Type B pancreatic cell (in vitro differentiated cells): ENCODE data around the gene DPF3. TPM values are rescaled to one million over a fixed set of nuclear protein-coding genes. Genes with fewer than 3 reads are reported as not detected.
A peak's percentile ranks its signal among the peaks of the same experiment; 100 is the strongest.

Experiments used
- DNase-seq: peaks from one replicate; pipeline ENCODE4 v3.0.0; 2021; ENCODE audit warnings: mixed read lengths; ENCODE audit not compliant: unreplicated experiment; ENCODE audit errors: extremely low spot score
- H3K27ac Mint-ChIP-seq: 2 replicates; pipeline ENCODE4 v1.8.0; 2021; ENCODE audit warnings: mild to moderate bottlenecking, mixed read lengths
- H3K27me3 Mint-ChIP-seq: 2 replicates; pipeline ENCODE4 v1.8.0; 2021; ENCODE audit warnings: mixed read lengths
- H3K36me3 Mint-ChIP-seq: 2 replicates; pipeline ENCODE4 v1.8.0; 2021; ENCODE audit warnings: mixed read lengths
- H3K4me1 Mint-ChIP-seq: one replicate; pipeline ENCODE4 v1.8.0; 2021; ENCODE audit warnings: mixed read lengths; ENCODE audit not compliant: unreplicated experiment
- H3K4me3 Mint-ChIP-seq: 2 replicates; pipeline ENCODE4 v1.8.0; 2021; ENCODE audit warnings: mild to moderate bottlenecking, mixed read lengths
- H3K9me3 Mint-ChIP-seq: 2 replicates; pipeline ENCODE4 v1.8.0; 2021; ENCODE audit warnings: mixed read lengths
- CTCF ChIP-seq: fragments of 200-600 bp; sonication (generic); conservative IDR thresholded peaks from 2 replicates; pipeline ENCODE4 v1.5.0; 2021; ENCODE audit warnings: antibody characterized with exemption, mild to moderate bottlenecking
- total RNA-seq: library from RNA; stranded (reverse); gene quantifications from 2 replicates; pipeline ENCODE4 v1.2.1, GENCODE V29; 2021; ENCODE audit warnings: low replicate concordance

The DPF3 gene
- total RNA-seq, 1 donor from 2014 or later = 4.5 TPM

DNA sequence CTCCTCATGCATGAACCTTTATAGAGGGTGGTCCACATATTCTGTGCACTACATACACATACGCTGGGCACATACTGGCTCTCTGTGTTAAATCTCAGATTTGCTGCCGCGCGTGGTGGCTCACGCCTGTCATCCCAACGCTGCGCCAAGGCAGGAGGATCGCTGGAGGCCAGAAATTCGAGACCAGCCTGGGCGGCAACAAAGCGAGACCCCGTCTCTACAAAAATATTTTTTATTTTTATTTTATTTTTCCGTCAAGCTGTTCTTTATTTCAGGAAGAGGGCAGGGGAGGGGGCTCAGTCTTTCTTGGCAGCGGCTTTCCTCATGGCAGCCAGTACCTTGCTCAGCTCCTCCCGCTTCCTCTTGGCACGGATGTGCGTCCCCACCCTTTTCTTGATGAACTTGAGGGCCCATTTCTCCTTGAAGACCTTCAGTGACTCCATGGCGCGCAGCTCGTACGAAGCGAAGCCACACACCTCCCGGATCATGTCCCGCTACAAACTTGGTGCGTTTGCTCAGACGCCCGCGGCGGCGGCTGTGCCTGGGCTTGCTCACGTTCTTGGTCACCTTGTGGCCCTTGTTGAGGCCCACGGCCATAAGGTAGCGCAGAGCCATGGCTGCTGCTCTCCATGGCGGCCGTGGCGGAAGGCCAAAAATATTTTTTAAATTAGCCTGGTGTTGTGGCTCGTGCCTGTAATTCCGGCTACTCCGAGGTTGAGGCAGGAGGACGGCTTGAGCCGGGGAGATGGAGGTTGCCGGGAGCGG is 35.6 kb upstream of the DPF3 start:
- no peak for DNase-seq
- Mint-ChIP-seq H3K4me1 (peaks cover 10% of the 10 kb centered on the region), H3K27ac (no peak overlapping the region), H3K27me3 (peaks cover 5% of the 10 kb centered on the region), H3K9me3 (no peaks in the 10 kb centered on the region), H3K36me3 (no peaks in the 10 kb centered on the region), H3K4me3 (peak overlapping the region; percentile 11)
- TF ChIP-seq CTCF = no peak

DNA sequence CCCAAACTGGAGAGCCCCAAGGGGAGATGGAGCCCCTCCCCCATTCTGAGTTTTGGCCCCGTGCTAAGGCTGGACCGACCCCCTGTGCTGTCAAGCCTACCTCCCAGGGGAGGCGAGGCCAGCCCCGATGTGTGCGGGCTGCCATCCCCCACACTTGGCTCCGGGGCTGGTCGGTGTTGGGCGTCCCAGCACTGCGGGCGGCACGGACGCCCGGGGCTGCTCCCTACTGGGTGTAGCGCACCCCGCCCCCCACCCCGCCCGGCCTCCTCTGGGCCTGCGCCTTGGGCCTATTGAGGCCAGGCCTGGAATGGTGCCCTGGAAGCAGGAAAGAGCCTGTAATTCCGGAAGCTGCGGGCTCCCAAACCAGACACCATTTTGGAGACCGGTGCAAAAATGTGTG is 35.0 kb upstream of the DPF3 start:
- DNase-seq = no peak
- H3K36me3 Mint-ChIP-seq = no peaks in the 10 kb centered on the region
- H3K9me3 Mint-ChIP-seq = no peaks in the 10 kb centered on the region
- no peak overlapping the region for H3K4me3 Mint-ChIP-seq
- no peak overlapping the region for H3K27ac Mint-ChIP-seq
- H3K27me3 Mint-ChIP-seq = peaks cover 10% of the 10 kb centered on the region
- no peak for TF ChIP-seq CTCF
- H3K4me1 Mint-ChIP-seq = peaks cover 10% of the 10 kb centered on the region

DNA sequence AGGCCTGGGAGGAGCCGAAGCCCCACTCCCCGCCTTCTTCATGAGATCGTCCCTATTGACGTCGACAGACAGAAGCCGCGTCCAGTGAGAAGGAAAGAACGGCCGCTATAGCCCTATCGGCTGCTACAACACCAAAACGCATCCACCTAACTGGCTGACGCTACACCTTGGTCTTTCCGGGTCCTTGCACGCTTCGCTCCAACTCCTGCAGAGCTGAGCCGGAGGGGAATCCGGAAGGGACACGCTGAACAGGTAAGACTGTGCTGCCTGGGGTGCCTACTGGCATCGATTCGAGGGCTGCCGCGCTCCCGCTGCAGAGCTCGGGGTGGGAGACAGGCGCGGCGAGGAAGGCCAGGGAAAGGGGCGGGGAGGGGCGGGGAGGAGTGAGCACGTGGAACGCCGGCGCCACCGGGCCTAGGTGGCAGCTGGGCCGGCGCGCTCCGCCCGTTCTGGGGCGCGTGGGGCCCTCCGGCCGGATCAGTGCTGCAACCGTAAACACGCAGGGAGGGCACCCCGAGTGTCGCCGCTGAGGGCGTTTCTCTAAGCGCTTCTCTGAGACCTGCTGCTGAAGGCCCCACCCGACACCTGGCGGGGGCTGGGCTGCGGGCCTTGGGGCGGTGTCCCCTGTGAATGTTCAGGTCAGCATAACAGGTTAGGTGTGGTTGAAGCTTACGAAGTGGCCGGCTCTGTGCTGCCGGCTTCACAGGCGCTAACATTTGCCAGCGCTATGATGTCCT is 32.6 kb upstream of the DPF3 start, which contains the start of gene DCAF4:
TSS of gene DCAF4 (plus strand) at position 173 of the 737 bp plus-strand sequence. CDS start 11,515 bp downstream, outside the sequence.
- TF ChIP-seq CTCF = no peak
- Mint-ChIP-seq H3K9me3 (no peaks in the 10 kb centered on the region), H3K4me1 (peaks cover 10% of the 10 kb centered on the region), H3K27ac (peak within 1 kb of the TSS; percentile 96), H3K36me3 (no peaks in the 10 kb centered on the region), H3K4me3 (peak within 1 kb of the TSS; percentile 98), H3K27me3 (peaks cover 10% of the 10 kb centered on the region)
- DNase-seq = peak; percentile 93

DNA sequence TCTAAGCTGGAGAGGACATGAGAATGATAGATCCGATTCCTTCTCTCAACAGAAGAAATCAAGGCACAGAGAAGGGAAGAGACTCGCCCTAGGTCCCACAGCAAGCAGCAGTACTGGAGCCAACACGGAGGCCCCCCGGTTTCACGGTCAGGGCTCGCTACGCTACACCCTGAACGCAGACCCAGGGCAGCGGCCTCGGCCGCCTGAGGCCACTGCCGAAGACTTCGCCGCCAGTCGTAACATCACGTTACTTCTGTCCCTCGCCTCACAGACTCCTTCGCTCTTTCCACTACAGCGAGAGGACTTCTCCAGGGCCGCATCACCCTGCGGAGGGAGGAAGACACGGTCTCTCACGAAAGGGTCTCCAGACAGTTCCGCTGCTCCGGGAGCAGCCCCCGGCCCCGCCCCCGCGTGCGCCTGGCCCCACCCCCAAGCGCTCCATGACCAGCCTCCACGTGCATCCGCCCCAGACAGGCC is 32.0 kb upstream of the DPF3 start:
- Mint-ChIP-seq H3K27me3 (peaks cover 10% of the 10 kb centered on the region), H3K27ac (peak overlapping the region; percentile 96), H3K36me3 (no peaks in the 10 kb centered on the region), H3K9me3 (no peaks in the 10 kb centered on the region), H3K4me1 (peaks cover 10% of the 10 kb centered on the region), H3K4me3 (peak overlapping the region; percentile 98)
- DNase-seq = no peak
- no peak for TF ChIP-seq CTCF

DNA sequence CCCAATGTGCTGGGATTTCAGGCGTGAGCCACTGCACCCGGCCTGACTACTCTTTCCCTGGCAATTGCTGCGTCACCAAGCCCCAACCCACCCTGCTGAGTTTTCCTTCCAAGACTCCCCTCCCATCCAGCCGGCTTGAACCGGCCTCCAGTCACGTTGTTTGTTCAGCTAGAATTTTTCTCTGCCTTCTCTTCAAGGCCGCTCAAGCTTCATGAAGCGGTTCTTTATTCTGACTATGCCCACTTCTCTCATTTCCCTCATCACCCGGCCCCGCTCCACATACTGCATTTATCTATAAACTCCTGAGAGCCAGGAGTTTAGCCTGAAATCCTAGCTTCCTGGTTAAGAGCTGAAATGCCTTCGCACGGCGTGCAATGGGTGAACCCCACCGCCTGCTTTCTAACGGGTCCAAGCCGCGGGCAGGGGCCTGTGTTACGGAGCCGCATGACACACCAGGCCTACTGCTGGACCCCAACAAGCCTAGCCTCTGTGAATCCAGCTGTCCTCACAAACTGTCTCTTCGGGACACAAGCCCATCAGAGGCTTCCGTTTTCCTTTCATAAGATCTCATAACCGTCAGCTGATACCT is 31.4 kb upstream of the DPF3 start:
- H3K9me3 Mint-ChIP-seq = no peaks in the 10 kb centered on the region
- peak overlapping the region; percentile 98 for H3K4me3 Mint-ChIP-seq
- TF ChIP-seq CTCF = no peak
- H3K36me3 Mint-ChIP-seq = no peaks in the 10 kb centered on the region
- peaks cover 10% of the 10 kb centered on the region for H3K27me3 Mint-ChIP-seq
- peaks cover 10% of the 10 kb centered on the region for H3K4me1 Mint-ChIP-seq
- H3K27ac Mint-ChIP-seq = no peak overlapping the region
- DNase-seq = no peak
